Renal cortex interstitium (tissue), 15 donors: ENCODE data around the gene GLS2. TPM values are rescaled to one million over a fixed set of nuclear protein-coding genes. Genes with fewer than 3 reads are reported as not detected.
"Not testable (repeated sequence)": the region's sequence is repeated elsewhere in the genome, so short reads cannot be mapped to it uniquely, and the experiment has no call there.

Experiments
- DNase-seq, 11 donors: peaks; one replicate each; pipeline ENCODE4 v3.0.0-alpha.2; 2013; ENCODE audit warnings: low read depth in 9 of 11, low spot score in 4 of 11; ENCODE audit errors: extremely low read depth in 1 of 11
- long read RNA-seq, 16 experiments: transcript quantifications; one replicate each; lab custom pipeline, GENCODE V29; 2026
- polyA plus RNA-seq, 3 donors: library from polyadenylated mRNA; unstranded; fragments of 120-200 nt; gene quantifications; one replicate each; pipeline ENCODE4 v1.2.1, GENCODE V29; 2013; ENCODE audit not compliant: insufficient read length in 3 of 3

GLS2 gene
- 1 to 10 TPM; 1.2 to 3.0 (median 1.6) TPM for polyA plus RNA-seq
- long read RNA-seq, donor 1, result 0 reads
- long read RNA-seq, donor 2, result 0 reads
- long read RNA-seq, donor 3, partial matches to known transcripts, result 0 of 1 reads
- long read RNA-seq, donor 3, other reads (novel, unspliced or antisense), result 0 of 1 reads
- long read RNA-seq, donor 4, partial matches to known transcripts, result 0 of 1 reads
- long read RNA-seq, donor 4, other reads (novel, unspliced or antisense), result 0 of 1 reads
- long read RNA-seq, donor 5, result 0 reads
- long read RNA-seq, donor 6, result 0 reads
- long read RNA-seq, donor 7, result 0 reads
- long read RNA-seq, donor 8, partial matches to known transcripts, result 0 of 1 reads
- long read RNA-seq, donor 8, other reads (novel, unspliced or antisense), result 0 of 1 reads
- long read RNA-seq, donor 9, result 0 reads
- long read RNA-seq, donor 10, result 0 reads
- long read RNA-seq, donor 11, result 0 reads
- long read RNA-seq, donor 12, result 0 reads
- long read RNA-seq, donor 13, result 0 reads
- long read RNA-seq, donor 14, result 0 reads
- long read RNA-seq, donor 15, partial matches to known transcripts, result 0 of 2 reads
- long read RNA-seq, donor 15, other reads (novel, unspliced or antisense), result 0 of 2 reads
- long read RNA-seq, donor 16, partial matches to known transcripts, result 0 of 1 reads
- long read RNA-seq, donor 16, other reads (novel, unspliced or antisense), result 0 of 1 reads

DNA sequence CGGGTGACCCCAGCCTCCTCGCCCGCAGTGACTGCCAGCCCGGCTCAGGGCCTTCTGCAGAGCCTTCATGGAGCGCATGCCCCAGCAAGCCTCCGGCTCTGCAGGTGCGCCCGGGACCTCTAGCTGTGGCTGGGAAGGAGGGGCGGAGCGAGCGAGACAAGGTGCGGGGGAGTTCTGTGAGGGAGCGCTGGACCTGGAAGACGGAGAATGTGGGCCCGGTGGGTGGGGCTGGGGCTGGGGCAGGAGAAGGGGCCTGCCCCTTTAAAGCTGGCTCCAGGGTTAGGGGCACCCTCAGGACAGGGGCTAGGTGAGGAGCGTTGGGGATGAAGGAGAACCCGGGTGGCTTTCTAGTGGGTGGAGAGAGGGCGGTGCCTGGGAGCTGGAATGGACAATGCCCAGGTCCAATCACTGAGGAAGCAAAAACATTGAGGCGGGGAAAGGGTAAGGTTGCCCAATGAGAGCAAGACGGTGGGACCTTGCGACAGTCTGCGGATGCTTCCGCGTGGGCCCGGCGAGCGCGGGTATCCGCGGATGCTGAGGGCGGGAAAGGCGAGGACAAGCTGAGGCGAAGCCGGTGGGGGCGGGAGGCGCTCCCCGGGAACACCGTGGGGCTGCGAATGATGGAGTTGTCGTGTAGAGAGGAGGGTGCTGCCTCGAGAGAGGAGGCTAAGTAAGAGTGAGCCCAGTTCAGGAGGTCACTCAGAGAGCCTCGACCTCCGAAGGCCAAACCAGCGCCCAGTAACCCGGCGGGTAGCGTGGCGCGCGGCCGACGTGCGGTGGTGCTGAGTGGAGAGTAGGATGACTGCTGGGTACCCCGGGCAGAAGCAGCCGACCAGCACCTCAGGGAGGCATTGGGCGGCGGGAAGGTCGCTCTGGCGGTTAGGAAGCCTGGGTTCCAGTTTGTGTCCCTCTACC, at the start of gene GLS2:
TSS of gene GLS2 (minus strand) at position 121 of the 915 bp plus-strand sequence. CDS start at position 78, 43 bp downstream.
- DNase-seq, result peak in 10 of 11 donors; percentile 49 to 77 (median 65)

DNA sequence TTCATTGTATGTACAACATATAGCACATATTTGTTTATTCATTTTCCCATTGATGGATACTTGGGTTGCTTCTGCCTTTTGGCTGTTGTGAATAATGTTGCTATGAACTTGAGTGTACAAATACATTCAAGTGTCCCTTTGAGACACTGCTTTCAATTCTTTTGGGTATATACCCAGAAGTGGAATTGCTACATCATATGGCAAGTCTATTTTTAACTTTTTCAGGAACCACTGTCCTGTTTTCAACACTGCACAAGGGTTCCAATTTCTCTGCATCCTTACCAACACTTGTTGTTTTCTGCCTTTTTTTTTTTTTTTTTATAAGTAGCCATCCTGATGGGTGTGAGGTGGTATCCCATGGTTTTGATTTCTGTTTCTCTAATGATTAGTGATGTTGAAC, 49.6 kb upstream of the GLS2 start:
- no peak for DNase-seq

GRCh38 chr12:56530390-56531055, 42.6 kb upstream of the GLS2 start:
- DNase-seq, result no peak

DNA sequence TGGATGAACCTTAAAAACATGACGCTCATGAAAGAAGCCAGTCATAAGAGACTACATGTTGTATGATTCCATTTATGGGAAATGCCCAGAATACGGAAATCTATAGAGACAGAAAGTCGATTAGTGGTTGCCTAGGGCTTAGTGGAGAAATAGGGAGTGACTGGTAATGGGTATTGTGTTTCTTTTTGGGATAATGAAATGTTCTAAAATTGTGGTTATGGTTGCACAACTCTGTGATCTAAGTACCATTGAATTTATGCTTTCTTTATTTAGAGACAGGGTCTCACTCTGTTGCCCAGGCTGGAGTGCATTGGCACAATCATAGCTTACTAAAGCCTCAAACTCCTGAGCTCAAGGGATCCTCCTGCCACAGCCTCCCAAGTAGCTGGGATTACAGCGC, 41.7 kb upstream of the GLS2 start:
- no peak for DNase-seq

DNA sequence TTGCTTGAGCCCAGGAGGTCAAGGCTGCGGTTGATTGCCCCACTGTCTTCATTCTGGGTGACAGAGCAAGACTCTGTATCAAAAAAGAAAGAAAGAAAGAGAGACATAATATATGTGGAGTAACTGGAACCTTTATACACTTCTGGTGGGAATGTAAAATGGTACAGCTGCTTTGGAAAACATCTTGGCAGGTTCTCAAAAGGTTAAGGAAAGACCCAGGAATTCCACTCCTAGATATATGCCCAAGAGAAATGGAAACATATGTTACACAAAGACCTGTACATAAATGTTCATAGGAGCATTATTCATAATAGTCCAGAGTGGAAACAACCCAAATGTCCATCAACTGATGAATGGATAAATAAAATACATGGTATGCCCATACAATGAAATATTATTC, 40.9 kb upstream of the GLS2 start:
- no peak for DNase-seq

DNA sequence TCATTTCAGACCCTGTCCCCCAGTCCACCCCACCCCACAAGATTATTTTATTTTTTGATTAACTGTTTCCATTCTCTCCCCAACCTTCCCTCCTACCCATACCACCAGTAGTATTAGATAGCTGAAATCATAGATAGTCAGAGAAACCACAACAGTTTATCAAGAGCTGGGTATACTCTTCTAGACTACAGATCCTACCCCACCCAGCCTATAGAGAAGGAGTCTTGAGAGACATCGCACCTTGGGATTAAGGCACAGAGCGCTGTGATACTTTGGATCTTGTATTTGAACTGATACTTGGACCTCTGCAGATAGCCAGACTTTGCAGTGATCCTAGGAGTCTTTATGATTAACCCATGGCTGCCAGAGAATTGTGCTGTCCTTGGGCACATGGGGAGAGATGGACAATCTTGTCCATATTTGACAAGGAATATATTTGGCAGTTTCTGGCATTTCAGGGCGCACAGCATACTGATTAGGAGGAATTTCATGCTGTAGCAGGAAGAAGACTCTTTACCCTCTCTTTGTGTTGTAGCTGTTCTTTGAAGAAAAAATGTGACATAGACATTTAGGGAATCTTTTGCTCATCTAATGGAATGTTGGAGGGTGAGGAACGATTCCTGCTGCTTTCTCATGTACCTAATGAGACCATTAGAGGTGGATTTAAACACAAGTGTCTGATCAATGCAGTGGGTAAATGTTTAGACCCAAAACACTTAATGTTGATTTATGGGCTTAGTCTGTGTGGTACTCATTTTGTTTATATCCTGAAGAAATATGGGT, 34.6 kb upstream of the GLS2 start:
- DNase-seq, result no peak

- peak; percentile 72 to 95 (median 83) for DNase-seq
These were observed 33.8 kb upstream of the GLS2 start, which contains the start of gene RBMS2 for GRCh38 chr12:56521590-56522371. Gene RBMS2 (plus strand): TSS chr12:56521820. CDS start chr12:56522024, 204 bp downstream.

- no peak for DNase-seq
These were observed 33.2 kb upstream of the GLS2 start for GRCh38 chr12:56521209-56521589.

DNA sequence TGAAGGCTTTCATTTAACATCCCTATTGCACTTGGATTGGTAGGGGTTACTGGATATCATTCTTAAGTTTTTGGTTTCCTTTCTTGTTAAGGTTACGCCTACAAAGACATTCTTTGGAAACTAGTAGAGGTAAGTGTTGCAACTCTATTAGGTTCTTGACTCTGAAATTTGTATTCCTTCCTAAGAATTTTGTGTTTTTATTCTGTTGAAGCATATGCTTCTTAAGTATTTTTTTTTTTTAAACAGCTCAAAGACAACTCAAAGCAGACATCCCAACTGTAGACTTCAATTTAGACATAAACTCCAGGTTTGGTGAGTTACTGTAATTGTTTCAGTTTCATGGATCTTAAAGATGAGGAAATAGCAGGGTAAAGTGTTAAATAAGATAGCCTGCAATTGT, 32.5 kb upstream of the GLS2 start:
- no peak for DNase-seq

DNA sequence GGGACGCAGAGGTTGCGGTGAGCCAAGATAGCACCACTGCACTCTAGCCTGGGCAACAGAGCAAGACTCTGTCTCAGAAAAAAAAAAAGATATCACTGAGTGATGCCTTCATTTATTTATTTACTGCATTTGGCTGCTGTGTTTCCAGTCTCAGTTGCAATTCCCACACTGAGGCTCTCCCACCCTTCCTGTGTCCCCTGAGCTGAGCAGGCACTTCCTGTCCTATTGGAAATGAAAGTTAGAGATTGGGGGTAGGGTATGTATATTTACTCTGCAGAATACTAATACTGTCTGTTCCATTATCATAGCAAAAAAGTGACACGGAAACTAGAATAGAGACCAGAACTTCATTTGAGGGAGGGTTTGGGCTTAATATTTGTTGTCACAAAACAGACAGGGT, 32.1 kb upstream of the GLS2 start:
- DNase-seq, result no peak

- DNase-seq, result no peak
These were observed 30.6 kb upstream of the GLS2 start for GRCh38 chr12:56518570-56518969.

DNA sequence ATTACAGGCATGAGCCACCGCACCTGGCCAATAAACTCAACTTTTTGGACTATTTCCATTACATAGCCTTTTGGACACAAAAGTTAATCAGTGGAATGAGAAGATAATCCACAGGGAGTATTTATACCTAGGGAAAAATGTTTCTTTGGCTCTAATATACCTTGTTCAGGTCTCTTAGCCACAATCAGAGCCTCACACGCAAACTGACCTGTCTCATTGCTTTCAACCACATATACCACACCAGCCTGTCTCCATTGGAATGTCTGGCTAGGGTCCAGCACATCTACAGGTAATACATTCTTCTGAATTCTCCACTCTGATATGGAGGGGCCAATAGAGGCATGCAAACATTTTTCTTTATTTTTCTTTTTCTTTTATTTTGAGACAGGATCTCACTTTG, 29.9 kb upstream of the GLS2 start:
- DNase-seq, result no peak

DNA sequence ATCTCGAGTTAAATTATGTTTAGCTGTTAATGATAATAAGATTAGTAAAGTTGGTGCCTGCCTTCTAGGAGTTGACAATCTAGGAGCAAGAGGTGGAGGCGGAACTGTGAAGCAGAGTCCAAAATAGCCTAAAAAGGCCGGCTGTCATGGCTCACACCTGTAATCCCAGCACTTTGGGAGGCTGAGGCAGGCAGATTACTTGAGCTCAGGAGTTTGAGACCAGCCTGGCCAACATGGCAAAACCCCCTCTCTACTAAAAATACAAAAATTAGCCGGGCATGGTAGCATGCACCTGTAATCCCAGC, 26.0 kb upstream of the GLS2 start:
- not testable (repeated sequence) for DNase-seq

DNA sequence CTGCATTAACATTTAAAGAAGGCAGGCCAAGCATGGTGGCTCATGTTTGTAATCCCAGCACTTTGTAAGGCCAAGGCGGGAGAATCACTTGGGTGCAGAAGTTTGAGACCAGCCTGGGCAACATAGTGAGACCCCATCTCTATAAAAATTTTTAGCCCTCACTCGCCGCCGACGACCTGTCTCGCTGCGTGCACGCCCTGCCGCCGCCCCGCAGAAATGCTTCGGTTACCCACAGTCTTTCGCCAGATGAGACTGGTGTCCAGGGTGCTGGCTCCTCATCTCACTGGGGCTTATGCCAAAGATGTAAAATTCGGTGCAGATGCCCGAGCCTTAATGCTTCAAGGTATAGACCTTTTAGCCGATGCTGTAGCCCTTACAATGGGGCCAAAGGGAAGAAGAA, 22.8 kb upstream of the GLS2 start:
- no peak for DNase-seq

- not testable (repeated sequence) for DNase-seq
These were observed 11.9 kb upstream of the GLS2 start for GRCh38 chr12:56499879-56500278.

DNA sequence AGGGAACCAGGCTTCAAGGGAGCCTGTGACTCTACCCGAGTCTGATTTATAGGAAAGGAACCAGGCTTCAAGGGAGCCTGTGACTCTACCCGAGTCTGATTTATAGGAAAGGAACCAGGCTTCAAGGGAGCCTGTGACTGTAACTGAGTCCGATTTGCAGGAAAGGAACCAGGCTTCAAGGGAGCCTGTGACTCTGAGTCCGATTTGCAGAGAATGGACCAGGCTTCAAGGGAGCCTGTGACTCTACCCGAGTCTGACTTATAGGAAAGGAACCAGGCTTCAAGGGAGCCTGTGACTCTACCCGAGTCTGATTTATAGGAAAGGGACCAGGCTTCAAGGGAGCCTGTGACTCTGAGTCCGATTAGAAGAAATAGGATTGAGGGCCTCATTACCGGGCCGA, 11.5 kb upstream of the GLS2 start:
- not testable (repeated sequence) for DNase-seq

DNA sequence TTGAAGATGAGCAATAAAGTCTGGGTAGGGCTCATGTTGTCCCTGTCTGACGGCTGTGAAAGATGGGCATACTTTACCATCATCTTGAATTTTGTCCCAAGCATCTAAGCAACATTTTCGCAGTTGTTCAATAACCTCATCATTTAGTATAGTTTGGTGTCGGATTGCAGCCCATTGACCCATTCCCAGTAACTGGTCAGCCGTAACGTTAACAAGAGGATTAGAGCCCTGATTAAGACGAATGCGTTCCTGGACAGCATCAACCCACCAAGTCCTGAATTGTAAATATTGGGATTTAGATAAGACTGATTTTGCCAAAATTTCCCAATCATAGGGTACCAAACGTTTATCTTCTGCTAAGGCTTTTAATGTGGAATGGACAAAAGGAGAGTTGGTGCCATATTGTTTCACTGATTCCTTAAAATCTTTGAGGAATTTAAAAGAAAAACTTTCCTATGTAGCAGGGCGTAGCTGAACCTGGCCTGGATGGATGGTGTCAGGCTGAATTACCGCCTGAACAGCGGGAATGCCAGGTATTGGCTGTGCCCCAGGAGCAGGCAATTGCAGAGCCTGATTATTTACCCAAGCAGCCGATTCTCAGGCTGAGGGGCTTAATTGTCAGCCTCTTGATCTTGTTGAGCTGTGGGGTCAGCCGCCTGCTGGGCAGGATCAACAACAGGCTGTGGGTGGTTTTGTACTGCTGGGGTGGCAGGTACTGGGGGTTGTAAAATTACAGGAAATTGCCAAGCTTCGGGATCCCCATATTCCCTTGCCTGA, 10.4 kb upstream of the GLS2 start:
- not testable (repeated sequence) for DNase-seq
